Epidermal melanocyte (primary cell): Measurements from ENCODE around the gene ACTN1.

Experiments used
- DNase-seq: peaks from one replicate; pipeline ENCODE4 v3.0.0; 2011; ENCODE audit warnings: low spot score; ENCODE audit not compliant: insufficient read length

Gene ACTN1

DNA sequence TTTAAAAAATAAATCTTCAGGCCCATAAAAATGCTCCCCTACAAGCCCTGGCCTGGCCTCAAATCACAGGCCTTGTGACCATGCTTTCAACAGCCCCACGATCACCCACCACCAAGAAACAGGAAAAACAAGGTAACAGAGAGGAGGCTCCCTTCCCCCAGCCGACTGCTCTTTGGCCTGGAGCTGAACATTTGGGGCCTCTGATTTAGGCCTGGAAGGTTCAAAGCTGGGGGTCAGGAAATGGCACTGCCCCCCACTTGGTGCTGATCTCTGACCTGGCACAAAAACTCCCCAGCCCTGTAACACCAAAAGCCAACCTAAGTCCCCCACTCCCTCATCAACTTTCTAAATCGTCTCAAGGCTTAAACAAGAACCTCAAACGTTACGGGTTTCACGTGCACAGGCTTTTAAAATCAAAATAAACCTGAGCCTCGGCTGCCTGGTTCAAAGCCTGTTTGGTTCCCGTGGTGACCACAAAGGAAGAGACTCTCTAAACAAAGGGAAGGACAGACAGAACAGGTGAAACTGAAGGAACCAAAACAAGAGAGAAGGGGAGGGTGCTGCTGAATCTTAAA, 9.0 kb downstream of the ACTN1 start:
- no peak for DNase-seq

- DNase-seq, result no peak
Observed at GRCh38 chr14:68969278-68970033, 9.6 kb downstream of the ACTN1 start.

- no peak for DNase-seq
Observed at GRCh38 chr14:68968721-68969120, 10.4 kb downstream of the ACTN1 start.

GRCh38 chr14:68968051-68968450, 11.1 kb downstream of the ACTN1 start:
- DNase-seq, result no peak

GRCh38 chr14:68967459-68967940, 11.6 kb downstream of the ACTN1 start:
- DNase-seq, result no peak

DNA sequence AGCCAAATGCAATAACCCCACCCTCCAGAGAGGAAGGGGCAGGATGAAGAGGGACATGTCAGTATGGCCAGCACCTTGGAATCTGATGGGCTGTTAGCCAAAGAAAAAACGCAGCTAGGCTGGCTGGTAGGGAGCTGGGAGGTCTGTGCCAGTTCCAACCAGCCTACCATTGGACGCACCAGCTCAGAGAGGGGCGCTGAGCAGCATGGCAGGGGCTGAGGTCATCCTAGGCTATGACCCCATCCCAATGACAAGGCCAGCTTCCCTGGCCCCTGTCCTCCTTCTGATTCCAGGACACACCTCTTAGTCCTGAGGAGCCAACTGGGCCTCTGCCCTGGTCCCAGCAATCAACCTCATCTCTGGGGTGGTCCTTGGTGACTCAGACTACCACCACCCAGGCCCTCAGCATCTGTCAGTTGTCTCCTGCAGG, 12.2 kb downstream of the ACTN1 start:
- DNase-seq, result no peak

- no peak for DNase-seq
Observed at GRCh38 chr14:68965261-68965761, 13.8 kb downstream of the ACTN1 start.

- DNase-seq, result no peak
Observed at GRCh38 chr14:68964300-68965093, 14.6 kb downstream of the ACTN1 start.

- DNase-seq, result no peak
Observed at GRCh38 chr14:68962681-68963080, 16.4 kb downstream of the ACTN1 start.

- no peak for DNase-seq
Observed at GRCh38 chr14:68961781-68962584, 17.1 kb downstream of the ACTN1 start.

DNA sequence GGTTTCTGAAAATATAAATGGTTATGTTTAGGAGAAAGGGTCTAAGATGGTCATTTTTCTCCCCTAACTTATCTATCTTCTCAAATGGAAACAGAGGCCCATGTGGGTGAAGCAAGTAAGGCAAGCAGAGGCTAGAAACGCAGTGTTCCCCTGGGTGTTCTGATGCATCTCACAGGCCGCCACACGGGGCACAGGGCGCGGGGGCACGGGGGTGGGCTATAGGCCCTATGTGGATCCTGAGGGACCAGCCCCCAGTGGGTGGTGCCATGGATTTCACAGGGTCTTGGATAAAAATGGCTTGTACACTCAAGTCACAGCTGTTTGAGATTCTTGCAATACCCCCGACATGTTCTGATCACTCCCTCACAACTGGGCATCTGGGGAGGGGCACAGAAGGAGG, 17.7 kb downstream of the ACTN1 start:
- DNase-seq, result no peak

DNA sequence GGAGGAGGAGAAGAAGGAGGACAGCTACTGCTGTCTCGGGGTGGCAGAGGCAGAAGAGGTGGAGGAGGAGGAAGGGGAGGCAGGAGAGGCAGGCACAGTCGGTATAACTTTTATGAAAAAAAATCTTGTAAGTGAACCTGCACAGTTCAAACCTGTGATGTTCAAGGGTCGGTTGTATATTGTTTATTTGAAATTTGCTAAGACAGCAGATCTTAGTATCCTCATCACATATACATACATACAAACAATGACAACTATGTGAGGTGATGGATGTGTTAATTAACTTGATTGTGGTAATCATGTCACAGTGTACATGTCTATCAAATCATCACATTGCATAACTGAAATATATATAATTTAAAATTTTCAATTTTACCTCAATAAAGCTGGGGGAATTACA, 19.0 kb downstream of the ACTN1 start:
- no peak for DNase-seq

DNA sequence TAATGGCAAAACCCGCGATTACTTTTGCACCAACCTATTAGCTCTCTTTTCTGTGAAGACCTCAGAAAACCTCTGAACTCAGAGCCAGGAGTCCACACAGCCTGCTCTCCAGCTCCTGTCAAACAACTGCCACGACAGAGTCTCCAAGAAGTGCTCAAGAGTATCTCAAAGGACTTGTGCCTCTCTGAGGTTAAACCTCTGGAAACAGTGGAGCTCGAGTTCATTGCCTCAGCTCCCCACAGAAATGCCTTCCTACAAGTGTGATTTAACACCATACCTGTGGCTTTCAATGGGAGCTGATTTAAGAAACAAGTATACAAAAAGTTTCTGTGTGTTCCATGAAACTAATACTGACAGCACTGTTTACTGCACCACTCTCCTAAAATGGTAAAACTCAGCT, 20.1 kb downstream of the ACTN1 start:
- no peak for DNase-seq

DNA sequence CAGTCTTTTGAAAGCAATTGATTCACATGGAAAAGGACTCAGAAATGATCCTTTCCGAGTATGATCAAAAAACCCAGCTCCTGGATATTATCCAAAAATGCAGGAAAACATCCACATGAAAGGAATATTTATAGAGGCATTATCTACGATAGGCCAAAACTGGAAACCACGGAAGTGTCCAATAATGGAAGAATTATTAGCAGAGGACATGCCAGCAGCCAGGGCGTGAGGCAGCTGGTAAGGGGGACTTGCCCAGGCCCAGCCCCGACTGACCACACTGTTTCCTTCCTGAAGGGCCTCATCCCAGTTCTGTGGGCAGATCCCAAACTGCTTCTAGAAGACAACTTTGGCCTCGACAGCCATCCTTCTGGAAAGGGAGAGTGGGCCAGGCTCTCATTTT, 20.5 kb downstream of the ACTN1 start:
- DNase-seq, result no peak

DNA sequence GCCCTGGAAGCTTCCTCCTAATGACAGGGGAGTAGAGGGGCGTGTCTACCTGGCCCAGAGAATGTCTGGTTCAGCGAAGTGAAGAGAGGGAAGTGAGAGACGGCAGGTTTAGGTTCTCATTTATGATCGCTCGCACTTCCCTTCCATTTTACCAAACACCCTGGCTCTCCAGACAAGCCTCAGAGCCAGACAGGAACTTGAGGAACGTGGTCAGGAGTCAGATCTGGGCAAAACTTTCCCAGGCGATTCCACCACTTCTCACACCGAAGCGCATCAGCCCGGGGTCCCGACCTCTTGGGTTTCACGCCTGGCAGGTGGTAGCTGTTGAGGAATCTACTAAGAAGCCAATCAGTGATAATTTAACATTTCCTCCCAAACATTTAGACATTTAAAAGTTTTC, 21.3 kb downstream of the ACTN1 start:
- DNase-seq, result no peak

- peak; percentile 60 for DNase-seq
Observed at GRCh38 chr14:68956724-68957123, 22.4 kb downstream of the ACTN1 start.

GRCh38 chr14:68955851-68956179, 23.3 kb downstream of the ACTN1 start:
- DNase-seq, result no peak

DNA sequence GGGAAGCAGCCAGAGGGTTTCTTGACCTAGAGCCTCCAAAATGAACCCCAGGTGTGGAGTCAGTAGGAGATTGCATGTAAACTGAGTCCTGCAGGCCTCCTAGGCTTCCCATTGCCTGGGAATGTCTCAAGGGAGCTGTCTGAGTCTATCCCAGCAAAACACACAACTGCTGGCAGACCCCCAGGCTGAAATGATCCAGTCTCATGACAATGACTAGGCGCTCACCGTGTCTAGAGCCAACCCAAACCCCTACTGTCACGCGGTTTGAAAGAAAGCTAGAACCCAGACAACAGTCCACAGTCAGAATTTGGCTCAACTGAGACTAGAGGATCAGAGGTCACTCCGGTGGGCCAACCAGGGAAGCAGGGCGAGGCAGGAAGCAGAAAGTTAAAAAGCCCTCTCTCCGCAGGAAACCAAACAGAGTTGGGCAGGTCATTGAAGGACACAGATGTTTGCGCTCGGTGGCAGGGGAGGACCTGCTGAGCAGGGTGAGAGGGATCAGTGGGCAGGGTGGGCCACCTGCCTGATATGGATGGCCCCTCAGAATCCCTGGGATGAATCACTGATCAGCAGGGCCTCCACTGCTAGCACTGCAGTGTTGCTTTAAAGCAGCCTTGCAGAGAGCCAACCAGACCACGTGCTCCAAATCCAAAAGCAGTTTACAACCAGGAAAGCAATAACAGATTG, 23.8 kb downstream of the ACTN1 start:
- DNase-seq, result no peak

DNA sequence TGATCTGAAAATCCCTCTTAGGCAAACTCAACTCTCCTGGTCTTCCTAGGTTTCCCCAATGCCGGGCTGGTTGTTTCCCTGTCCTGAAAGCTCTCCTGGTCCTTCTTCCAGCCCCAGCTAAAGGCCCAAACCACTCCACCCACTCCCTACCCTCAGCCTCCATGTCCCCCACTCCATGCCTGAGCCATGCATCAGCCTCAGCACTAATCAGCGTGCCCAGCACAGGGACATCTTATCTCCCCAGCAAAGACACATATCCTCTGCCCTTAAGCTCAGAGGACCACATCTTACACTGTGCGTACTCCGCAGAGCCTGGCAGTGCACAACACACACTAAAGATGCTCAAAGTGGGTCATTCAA, 25.9 kb downstream of the ACTN1 start:
- DNase-seq, result no peak

DNA sequence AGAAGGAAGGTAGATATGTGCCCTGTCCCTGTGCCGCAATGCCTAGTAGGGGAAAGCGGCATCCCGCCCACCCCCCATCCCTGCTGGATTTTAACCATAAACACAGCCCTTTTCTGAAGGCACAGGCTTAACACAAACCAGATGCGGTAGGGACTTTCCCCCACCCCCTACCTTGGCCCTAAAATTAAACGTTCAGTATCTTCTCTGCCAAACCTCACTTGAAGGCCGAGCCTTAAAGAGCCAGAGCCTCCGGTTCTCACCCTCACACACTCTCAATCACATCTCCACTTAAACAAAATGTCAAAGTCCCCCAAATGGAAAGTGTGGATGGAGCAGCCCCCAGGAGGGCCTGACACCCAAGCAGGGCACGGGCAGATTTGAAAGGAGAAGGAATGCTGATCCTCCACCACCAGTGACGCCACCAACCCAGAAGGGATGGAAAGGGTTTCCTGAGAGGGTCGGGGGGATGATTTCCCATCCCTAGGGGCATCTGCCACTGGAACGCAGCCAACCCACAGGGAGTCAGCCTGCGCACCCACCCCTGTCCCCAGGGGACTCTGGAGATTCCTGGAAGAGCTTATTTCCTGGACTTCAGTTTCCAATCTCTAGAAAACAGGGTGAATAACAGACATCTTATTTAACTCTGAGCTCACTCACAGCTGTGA, 26.4 kb downstream of the ACTN1 start:
- DNase-seq, result no peak
